Sigmoid colon (tissue), 4 donors: ENCODE data around the gene CSPG4.

Experiments used
- EP300 ChIP-seq, 4 donors: sonication (generic); formaldehyde crosslinking; IDR thresholded peaks; one replicate each; pipeline ENCODE4 v1.6.1; 2017; ENCODE audit warnings: antibody characterized with exemption in 4 of 4
- TF ChIP-seq, protein P1 (sequence below), 4 experiments: fragments of 450-650 bp in 3 of 4; fragments of 200-600 bp in 1 of 4; IDR thresholded peaks; one replicate each; pipeline ENCODE4 v1.5.1; 2016 to 2019; ENCODE audit warnings: antibody characterized with exemption in 4 of 4, mild to moderate bottlenecking in 3 of 4, moderate library complexity in 2 of 4

DNA sequence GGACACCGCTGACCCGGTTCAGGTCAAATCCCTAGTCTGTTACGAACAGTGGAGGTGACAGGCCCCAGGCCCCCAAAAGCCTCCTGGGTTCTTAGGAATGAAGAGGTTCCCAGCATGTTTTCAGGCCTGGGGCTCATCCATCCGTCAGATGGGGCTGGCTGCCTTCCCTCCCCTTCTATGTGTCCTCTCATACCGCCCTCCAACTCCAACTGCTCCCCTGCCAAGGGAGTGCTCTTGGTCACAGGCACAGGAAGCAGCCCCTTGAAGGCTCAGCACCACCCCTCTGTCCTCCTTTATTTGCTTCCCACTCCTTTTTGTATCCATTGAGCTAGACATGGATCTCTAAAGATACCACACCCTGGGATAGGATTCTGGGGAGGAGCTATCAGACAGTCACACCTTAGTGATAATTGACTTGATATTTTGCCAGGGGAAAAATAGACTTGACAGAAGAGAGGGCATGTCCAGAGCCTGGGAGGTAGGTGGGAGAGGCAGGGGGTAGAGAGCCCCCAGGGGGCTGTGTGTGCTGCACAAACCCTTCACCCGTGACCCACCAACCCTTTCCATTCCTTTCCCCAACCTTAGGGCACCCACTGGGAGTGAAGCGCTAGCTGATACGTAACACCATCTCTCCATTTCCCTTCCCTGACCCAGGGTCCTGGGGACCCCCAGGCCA is 10.7 kb upstream of the CSPG4 start:
- TF ChIP-seq, protein P1, sequence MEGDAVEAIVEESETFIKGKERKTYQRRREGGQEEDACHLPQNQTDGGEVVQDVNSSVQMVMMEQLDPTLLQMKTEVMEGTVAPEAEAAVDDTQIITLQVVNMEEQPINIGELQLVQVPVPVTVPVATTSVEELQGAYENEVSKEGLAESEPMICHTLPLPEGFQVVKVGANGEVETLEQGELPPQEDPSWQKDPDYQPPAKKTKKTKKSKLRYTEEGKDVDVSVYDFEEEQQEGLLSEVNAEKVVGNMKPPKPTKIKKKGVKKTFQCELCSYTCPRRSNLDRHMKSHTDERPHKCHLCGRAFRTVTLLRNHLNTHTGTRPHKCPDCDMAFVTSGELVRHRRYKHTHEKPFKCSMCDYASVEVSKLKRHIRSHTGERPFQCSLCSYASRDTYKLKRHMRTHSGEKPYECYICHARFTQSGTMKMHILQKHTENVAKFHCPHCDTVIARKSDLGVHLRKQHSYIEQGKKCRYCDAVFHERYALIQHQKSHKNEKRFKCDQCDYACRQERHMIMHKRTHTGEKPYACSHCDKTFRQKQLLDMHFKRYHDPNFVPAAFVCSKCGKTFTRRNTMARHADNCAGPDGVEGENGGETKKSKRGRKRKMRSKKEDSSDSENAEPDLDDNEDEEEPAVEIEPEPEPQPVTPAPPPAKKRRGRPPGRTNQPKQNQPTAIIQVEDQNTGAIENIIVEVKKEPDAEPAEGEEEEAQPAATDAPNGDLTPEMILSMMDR (IDR thresholded peaks at IDR 0.05): no peak
- TF ChIP-seq EP300 (IDR thresholded peaks at IDR 0.05): no peak
